CD4-positive, alpha-beta T cell treated with Interleukin-4 for 4 hours (primary cell): ENCODE measurements around the gene TNFAIP8.
A peak's percentile ranks its signal among the peaks of the same experiment; 100 is the strongest.

Experiments
- DNase-seq: peaks from one replicate; pipeline ENCODE4 v3.0.0-alpha.2; 2020

TNFAIP8 gene

GRCh38 chr5:119355685-119356611, at the start of gene TNFAIP8:
TSS of gene TNFAIP8 (plus strand) at chr5:119356019. CDS start at chr5:119356091, 72 bp downstream.
- no peak for DNase-seq

GRCh38 chr5:119307170-119307569, 48.6 kb upstream of the TNFAIP8 start:
- DNase-seq = no peak

GRCh38 chr5:119309326-119309725, 46.5 kb upstream of the TNFAIP8 start:
- DNase-seq = no peak

- DNase-seq = no peak
Measured at GRCh38 chr5:119311688-119312087, 44.1 kb upstream of the TNFAIP8 start.

GRCh38 chr5:119312403-119312802, 43.4 kb upstream of the TNFAIP8 start:
- DNase-seq = no peak

GRCh38 chr5:119313197-119313596, 42.6 kb upstream of the TNFAIP8 start:
- DNase-seq = no peak

GRCh38 chr5:119313658-119314605, 41.9 kb upstream of the TNFAIP8 start:
- DNase-seq = no peak

- peak; percentile 74 for DNase-seq
Measured at GRCh38 chr5:119315516-119315949, 40.3 kb upstream of the TNFAIP8 start.

- no peak for DNase-seq
Measured at GRCh38 chr5:119316086-119316485, 39.7 kb upstream of the TNFAIP8 start.

GRCh38 chr5:119316906-119317305, 38.9 kb upstream of the TNFAIP8 start:
- DNase-seq = no peak

- DNase-seq = peak; percentile 39
Measured at GRCh38 chr5:119318256-119318894, 37.4 kb upstream of the TNFAIP8 start.

GRCh38 chr5:119319401-119319800, 36.4 kb upstream of the TNFAIP8 start:
- no peak for DNase-seq

- no peak for DNase-seq
Measured at GRCh38 chr5:119319890-119320289, 35.9 kb upstream of the TNFAIP8 start.

GRCh38 chr5:119321569-119322311, 34.1 kb upstream of the TNFAIP8 start:
- DNase-seq = no peak

GRCh38 chr5:119322312-119322947, 33.4 kb upstream of the TNFAIP8 start:
- no peak for DNase-seq

GRCh38 chr5:119322948-119323537, 32.8 kb upstream of the TNFAIP8 start:
- DNase-seq = no peak

- DNase-seq = no peak
Measured at GRCh38 chr5:119323601-119324000, 32.2 kb upstream of the TNFAIP8 start.

GRCh38 chr5:119324842-119325241, 31.0 kb upstream of the TNFAIP8 start:
- DNase-seq = no peak

GRCh38 chr5:119327018-119327417, 28.8 kb upstream of the TNFAIP8 start:
- no peak for DNase-seq

GRCh38 chr5:119328753-119329602, 26.8 kb upstream of the TNFAIP8 start:
- DNase-seq = peak; percentile 82
